ENCODE measurements around the gene GPR27.

GPR27 gene

GRCh38 chr3:71784914-71785531 is 31.4 kb downstream of the GPR27 start, which contains the start of gene PROK2:
Gene PROK2, minus strand, starts transcription at chr3:71785148. Its CDS starts 96 bp downstream, at chr3:71785052.
- no peak for DNase-seq (ENCODE audit: low read depth)
- TF ChIP-seq CTCF (conservative IDR thresholded peaks at IDR 0.05; ENCODE audit: low read depth, low read length): no peak
- H3K4me3 ChIP-seq (ENCODE audit: low read length): peak within 1 kb of the TSS; percentile 27

- peak overlapping the region; percentile 22 for H3K4me3 ChIP-seq (ENCODE audit: low read length)
- TF ChIP-seq CTCF (conservative IDR thresholded peaks at IDR 0.05; ENCODE audit: low read depth, low read length): no peak
Observed at GRCh38 chr3:71785532-71786216, 32.0 kb downstream of the GPR27 start.

GRCh38 chr3:71786217-71786549 is 32.5 kb downstream of the GPR27 start:
- TF ChIP-seq CTCF (conservative IDR thresholded peaks at IDR 0.05; ENCODE audit: low read depth, low read length): no peak
- DNase-seq (ENCODE audit: low read depth): no peak
- no peak overlapping the region for H3K4me3 ChIP-seq (ENCODE audit: low read length)

More at GRCh38 chr3:71785532-71786216, 32.0 kb downstream of the GPR27 start:
- no peak for DNase-seq (ENCODE audit: low read depth)

DNA sequence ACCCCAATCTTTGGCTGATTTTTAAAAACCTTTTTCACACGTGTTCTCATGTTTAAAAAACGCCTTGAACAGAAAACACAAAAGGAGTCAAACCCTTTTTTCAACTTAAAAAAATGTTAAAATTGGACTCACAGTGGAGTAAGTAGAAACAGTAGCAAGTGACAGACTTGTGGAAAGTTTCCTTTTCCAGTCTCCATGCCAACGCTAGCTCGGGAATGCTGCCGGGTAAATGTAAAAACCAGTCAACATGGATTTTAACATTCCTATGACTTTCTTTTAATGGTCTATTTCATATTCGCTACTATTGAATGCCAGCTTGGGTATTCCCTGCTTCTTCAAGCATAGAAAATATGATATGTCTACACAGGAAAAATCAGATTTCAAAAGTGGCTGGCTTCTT is 32.9 kb downstream of the GPR27 start:
- no peak overlapping the region for H3K4me3 ChIP-seq (ENCODE audit: low read length)
- DNase-seq (ENCODE audit: low read depth): no peak

GRCh38 chr3:71787851-71788405 is 34.3 kb downstream of the GPR27 start:
- TF ChIP-seq CTCF (conservative IDR thresholded peaks at IDR 0.05; ENCODE audit: low read depth, low read length): no peak
- H3K4me3 ChIP-seq (ENCODE audit: low read length): no peak overlapping the region
- DNase-seq (ENCODE audit: low read depth): no peak

More for the DNA sequence above, 32.9 kb downstream of the GPR27 start:
- TF ChIP-seq CTCF (conservative IDR thresholded peaks at IDR 0.05; ENCODE audit: low read depth, low read length): no peak

DNA sequence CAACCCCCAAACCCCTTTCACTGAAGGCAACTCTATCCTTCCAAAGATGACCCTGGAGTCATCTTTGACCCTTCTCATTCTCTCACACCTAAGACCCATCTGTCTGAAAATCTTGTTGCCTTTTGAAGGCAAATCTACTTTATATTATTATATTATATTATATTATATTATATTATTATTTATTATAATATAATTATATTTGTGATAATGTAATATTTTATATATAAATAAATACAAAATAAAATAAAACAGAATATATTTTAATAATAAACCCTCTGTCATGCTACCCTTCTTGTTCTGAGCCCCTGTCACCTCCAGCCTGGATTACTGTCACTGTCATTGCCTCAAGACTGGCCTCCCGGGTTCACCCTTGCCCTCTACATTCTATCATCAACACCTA is 36.3 kb downstream of the GPR27 start:
- TF ChIP-seq CTCF (conservative IDR thresholded peaks at IDR 0.05; ENCODE audit: low read depth, low read length): no peak
- H3K4me3 ChIP-seq (ENCODE audit: low read length): no peak overlapping the region
- no peak for DNase-seq (ENCODE audit: low read depth)

GRCh38 chr3:71791634-71792033 is 38.0 kb downstream of the GPR27 start:
- H3K4me3 ChIP-seq (ENCODE audit: low read length): no peak overlapping the region
- no peak for DNase-seq (ENCODE audit: low read depth)
- TF ChIP-seq CTCF (conservative IDR thresholded peaks at IDR 0.05; ENCODE audit: low read depth, low read length): no peak
